Esophagus muscularis mucosa (tissue), 4 donors: ENCODE data around the gene COG8.

Source experiments
- EP300 ChIP-seq: sonication (generic); formaldehyde crosslinking; IDR thresholded peaks from one replicate; pipeline ENCODE4 v1.6.1; 2017; ENCODE audit warnings: antibody characterized with exemption
- POLR2A ChIP-seq: fragments of 450-650 bp; IDR thresholded peaks from one replicate; pipeline ENCODE4 v1.6.1; 2017; ENCODE audit warnings: antibody characterized with exemption, moderate library complexity, mild to moderate bottlenecking, low read depth
- TF ChIP-seq, protein P1 (sequence below), 3 experiments: fragments of 200-600 bp in 2 of 3; fragments of 450-650 bp in 1 of 3; sonication (generic) in 2 of 3; IDR thresholded peaks; one replicate each; pipeline ENCODE4 v1.5.1; 2017 to 2019; ENCODE audit warnings: antibody characterized with exemption in 3 of 3, mild to moderate bottlenecking in 2 of 3, moderate library complexity in 1 of 3

DNA sequence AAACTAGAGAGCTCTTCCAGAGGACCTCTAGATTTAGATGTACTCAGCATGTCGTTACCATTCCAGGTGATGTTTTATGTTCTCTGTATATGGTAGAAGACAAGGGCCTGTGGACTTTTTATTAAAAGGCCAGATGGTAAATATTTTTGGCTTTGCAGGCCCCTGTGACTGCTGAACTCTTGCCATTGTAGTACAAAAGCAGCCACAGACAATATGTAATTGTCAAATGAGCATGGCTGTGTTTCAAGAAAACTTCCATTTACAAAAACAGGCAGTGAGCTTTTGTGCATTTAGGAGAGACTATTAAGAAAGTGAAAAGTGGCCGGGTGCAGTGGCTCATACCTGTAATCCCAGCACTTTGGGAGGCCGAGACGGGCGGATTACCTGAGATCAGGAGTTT is 4.8 kb upstream of the COG8 start:
- TF ChIP-seq, protein P1, sequence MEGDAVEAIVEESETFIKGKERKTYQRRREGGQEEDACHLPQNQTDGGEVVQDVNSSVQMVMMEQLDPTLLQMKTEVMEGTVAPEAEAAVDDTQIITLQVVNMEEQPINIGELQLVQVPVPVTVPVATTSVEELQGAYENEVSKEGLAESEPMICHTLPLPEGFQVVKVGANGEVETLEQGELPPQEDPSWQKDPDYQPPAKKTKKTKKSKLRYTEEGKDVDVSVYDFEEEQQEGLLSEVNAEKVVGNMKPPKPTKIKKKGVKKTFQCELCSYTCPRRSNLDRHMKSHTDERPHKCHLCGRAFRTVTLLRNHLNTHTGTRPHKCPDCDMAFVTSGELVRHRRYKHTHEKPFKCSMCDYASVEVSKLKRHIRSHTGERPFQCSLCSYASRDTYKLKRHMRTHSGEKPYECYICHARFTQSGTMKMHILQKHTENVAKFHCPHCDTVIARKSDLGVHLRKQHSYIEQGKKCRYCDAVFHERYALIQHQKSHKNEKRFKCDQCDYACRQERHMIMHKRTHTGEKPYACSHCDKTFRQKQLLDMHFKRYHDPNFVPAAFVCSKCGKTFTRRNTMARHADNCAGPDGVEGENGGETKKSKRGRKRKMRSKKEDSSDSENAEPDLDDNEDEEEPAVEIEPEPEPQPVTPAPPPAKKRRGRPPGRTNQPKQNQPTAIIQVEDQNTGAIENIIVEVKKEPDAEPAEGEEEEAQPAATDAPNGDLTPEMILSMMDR (IDR thresholded peaks at IDR 0.05), result no peak
- TF ChIP-seq EP300 (no peak), POLR2A (no peak)
